NB4 (cell line): Measurements from ENCODE around the gene CETP.
A peak's percentile ranks its signal among the peaks of the same experiment; 100 is the strongest.

ENCODE experiments used
- POLR2A ChIP-seq: IDR thresholded peaks from 2 replicates; pipeline ENCODE4 v1.6.1; 2011; ENCODE audit warnings: mild to moderate bottlenecking; ENCODE audit not compliant: insufficient read length; ENCODE audit errors: extremely low read depth
- TF ChIP-seq, protein P1 (sequence below): IDR thresholded peaks from one replicate; pipeline ENCODE4 v1.5.1; 2012; ENCODE audit warnings: low read depth, low read length

- TF ChIP-seq POLR2A = peak; percentile 93
- TF ChIP-seq, protein P1, sequence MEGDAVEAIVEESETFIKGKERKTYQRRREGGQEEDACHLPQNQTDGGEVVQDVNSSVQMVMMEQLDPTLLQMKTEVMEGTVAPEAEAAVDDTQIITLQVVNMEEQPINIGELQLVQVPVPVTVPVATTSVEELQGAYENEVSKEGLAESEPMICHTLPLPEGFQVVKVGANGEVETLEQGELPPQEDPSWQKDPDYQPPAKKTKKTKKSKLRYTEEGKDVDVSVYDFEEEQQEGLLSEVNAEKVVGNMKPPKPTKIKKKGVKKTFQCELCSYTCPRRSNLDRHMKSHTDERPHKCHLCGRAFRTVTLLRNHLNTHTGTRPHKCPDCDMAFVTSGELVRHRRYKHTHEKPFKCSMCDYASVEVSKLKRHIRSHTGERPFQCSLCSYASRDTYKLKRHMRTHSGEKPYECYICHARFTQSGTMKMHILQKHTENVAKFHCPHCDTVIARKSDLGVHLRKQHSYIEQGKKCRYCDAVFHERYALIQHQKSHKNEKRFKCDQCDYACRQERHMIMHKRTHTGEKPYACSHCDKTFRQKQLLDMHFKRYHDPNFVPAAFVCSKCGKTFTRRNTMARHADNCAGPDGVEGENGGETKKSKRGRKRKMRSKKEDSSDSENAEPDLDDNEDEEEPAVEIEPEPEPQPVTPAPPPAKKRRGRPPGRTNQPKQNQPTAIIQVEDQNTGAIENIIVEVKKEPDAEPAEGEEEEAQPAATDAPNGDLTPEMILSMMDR = no peak
Observed at GRCh38 chr16:56931892-56932720, 29.6 kb upstream of the CETP start, which contains the start of gene HERPUD1.
